HL-60 (cell line): ENCODE results near the gene CRIP2.

Experiments
- POLR2AphosphoS5 ChIP-seq: IDR thresholded peaks from 2 replicates; pipeline ENCODE4 v1.6.1; 2012; ENCODE audit warnings: low read depth
- TF ChIP-seq, protein P1 (sequence below): IDR thresholded peaks from one replicate; pipeline ENCODE4 v1.5.1; 2011; ENCODE audit warnings: low read length, control low read depth, inconsistent platforms; ENCODE audit not compliant: insufficient read depth

DNA sequence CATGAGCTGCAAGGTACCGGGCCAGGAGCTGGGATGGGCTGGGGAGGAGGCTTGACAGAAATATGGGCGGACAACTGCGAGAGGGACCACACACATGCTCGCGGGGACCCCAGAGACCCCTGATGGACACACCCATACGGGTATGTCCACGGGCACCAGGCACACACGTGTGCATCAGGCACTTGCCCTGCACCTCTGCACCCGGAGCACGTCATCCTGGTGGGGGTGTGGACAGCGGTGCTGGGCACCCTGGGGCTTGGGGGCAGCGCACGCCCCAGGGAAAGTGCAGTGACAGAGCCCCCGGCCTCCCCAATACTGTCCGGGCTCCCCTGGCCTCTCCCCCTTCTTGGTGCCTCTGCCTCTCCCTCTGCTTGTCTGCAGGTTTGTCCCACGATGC, 10.4 kb downstream of the CRIP2 start:
- TF ChIP-seq, protein P1, sequence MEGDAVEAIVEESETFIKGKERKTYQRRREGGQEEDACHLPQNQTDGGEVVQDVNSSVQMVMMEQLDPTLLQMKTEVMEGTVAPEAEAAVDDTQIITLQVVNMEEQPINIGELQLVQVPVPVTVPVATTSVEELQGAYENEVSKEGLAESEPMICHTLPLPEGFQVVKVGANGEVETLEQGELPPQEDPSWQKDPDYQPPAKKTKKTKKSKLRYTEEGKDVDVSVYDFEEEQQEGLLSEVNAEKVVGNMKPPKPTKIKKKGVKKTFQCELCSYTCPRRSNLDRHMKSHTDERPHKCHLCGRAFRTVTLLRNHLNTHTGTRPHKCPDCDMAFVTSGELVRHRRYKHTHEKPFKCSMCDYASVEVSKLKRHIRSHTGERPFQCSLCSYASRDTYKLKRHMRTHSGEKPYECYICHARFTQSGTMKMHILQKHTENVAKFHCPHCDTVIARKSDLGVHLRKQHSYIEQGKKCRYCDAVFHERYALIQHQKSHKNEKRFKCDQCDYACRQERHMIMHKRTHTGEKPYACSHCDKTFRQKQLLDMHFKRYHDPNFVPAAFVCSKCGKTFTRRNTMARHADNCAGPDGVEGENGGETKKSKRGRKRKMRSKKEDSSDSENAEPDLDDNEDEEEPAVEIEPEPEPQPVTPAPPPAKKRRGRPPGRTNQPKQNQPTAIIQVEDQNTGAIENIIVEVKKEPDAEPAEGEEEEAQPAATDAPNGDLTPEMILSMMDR = no peak
- TF ChIP-seq POLR2AphosphoS5 = no peak
